Right atrium auricular region (tissue), 2 donors: Measurements from ENCODE around the gene CACNA1A. TPM values are rescaled to one million over a fixed set of nuclear protein-coding genes. Genes with fewer than 3 reads are reported as not detected.

Experiments
- DNase-seq: peaks from one replicate; pipeline ENCODE4 v3.0.0-alpha.2; 2019; ENCODE audit warnings: low spot score
- H3K27ac ChIP-seq, 2 donors: fragments of 200-600 bp; sonication (generic); 1 replicate in 1 of 2; 2 replicates in 1 of 2; pipeline ENCODE4 v1.5.1; 2016 to 2019
- H3K27me3 ChIP-seq, 2 donors: fragments of 200-600 bp; sonication (generic); one replicate each; pipeline versions ENCODE4 v1.5.1 to v1.6.0; 2017 to 2019
- H3K36me3 ChIP-seq: fragments of 200-600 bp; sonication (generic); one replicate; pipeline ENCODE4 v1.5.1; 2016
- H3K4me1 ChIP-seq, 2 donors: fragments of 200-600 bp; sonication (generic); one replicate each; pipeline versions ENCODE4 v1.5.1 to v1.6.0; 2017 to 2019
- H3K4me3 ChIP-seq, 2 donors: fragments of 200-600 bp; sonication (generic); 1 replicate in 1 of 2; 2 replicates in 1 of 2; pipeline ENCODE4 v1.5.1; 2017 to 2019; ENCODE audit warnings: mild to moderate bottlenecking in 1 of 2, moderate library complexity in 1 of 2
- H3K9me3 ChIP-seq, 2 donors: fragments of 200-600 bp; sonication (generic); one replicate each; pipeline ENCODE4 v1.5.1; 2019
- CTCF ChIP-seq, 2 donors: fragments of 200-600 bp; sonication (generic); IDR thresholded peaks; one replicate each; pipeline ENCODE4 v1.5.1; 2019; ENCODE audit warnings: antibody characterized with exemption in 2 of 2
- total RNA-seq, 2 donors: library from RNA; depleted of rRNA; stranded (reverse); fragments of >200 nt; gene quantifications; one replicate each; pipeline ENCODE4 v1.1.0, GENCODE V29; 2016

Gene CACNA1A
- total RNA-seq, 2 donors from 2014 or later, result 0.28 to 0.48 TPM

GRCh38 chr19:13284929-13285928 is 221.1 kb downstream of the CACNA1A start:
- Histone ChIP-seq H3K27me3 (no peaks in the 10 kb centered on the region), H3K9me3 (no peaks in the 10 kb centered on the region), H3K4me1 (no peaks in the 10 kb centered on the region), H3K4me3 (no peak overlapping the region), H3K36me3 (no peaks in the 10 kb centered on the region), H3K27ac (no peak overlapping the region)
- TF ChIP-seq CTCF (IDR thresholded peaks at IDR 0.05), result no peak
- no peak for DNase-seq

GRCh38 chr19:13283871-13284270 is 222.4 kb downstream of the CACNA1A start:
- Histone ChIP-seq H3K4me1 (no peaks in the 10 kb centered on the region), H3K36me3 (no peaks in the 10 kb centered on the region), H3K27ac (no peak overlapping the region), H3K4me3 (no peak overlapping the region), H3K9me3 (no peaks in the 10 kb centered on the region), H3K27me3 (no peaks in the 10 kb centered on the region)
- no peak for TF ChIP-seq CTCF (IDR thresholded peaks at IDR 0.05)
- DNase-seq, result no peak

GRCh38 chr19:13282486-13283065 is 223.7 kb downstream of the CACNA1A start:
- no peaks in the 10 kb centered on the region for H3K9me3 ChIP-seq
- no peak for TF ChIP-seq CTCF (IDR thresholded peaks at IDR 0.05)
- H3K4me1 ChIP-seq, result no peaks in the 10 kb centered on the region
- no peak for DNase-seq
- no peaks in the 10 kb centered on the region for H3K36me3 ChIP-seq
- no peak overlapping the region for H3K4me3 ChIP-seq
- no peaks in the 10 kb centered on the region for H3K27me3 ChIP-seq
- H3K27ac ChIP-seq, result no peak overlapping the region

GRCh38 chr19:13281567-13282291 is 224.6 kb downstream of the CACNA1A start:
- no peak overlapping the region for H3K27ac ChIP-seq
- no peaks in the 10 kb centered on the region for H3K9me3 ChIP-seq
- no peaks in the 10 kb centered on the region for H3K27me3 ChIP-seq
- no peak overlapping the region for H3K4me3 ChIP-seq
- no peaks in the 10 kb centered on the region for H3K36me3 ChIP-seq
- TF ChIP-seq CTCF (IDR thresholded peaks at IDR 0.05), result no peak
- no peak for DNase-seq
- no peaks in the 10 kb centered on the region for H3K4me1 ChIP-seq

- no peak overlapping the region for H3K4me3 ChIP-seq
Observed at GRCh38 chr19:13277104-13277809, 229.0 kb downstream of the CACNA1A start.

More at GRCh38 chr19:13277104-13277809, 229.0 kb downstream of the CACNA1A start:
- no peak for DNase-seq
- Histone ChIP-seq H3K4me1 (no peaks in the 10 kb centered on the region), H3K27ac (no peak overlapping the region), H3K9me3 (no peaks in the 10 kb centered on the region), H3K36me3 (no peaks in the 10 kb centered on the region), H3K27me3 (no peaks in the 10 kb centered on the region)
- TF ChIP-seq CTCF (IDR thresholded peaks at IDR 0.05), result peak; percentile 54 to 75
